GM21786 (cell line): ENCODE results near the gene KREMEN1.

Experiments used
- ATAC-seq: cut with Tn5 transposase; IDR thresholded peaks from one replicate; pipeline ENCODE4 v1.9.1; 2021; ENCODE audit not compliant: unreplicated experiment

The KREMEN1 gene

GRCh38 chr22:29204455-29205183 lies 131.8 kb downstream of the KREMEN1 start:
- no peak for ATAC-seq

- no peak for ATAC-seq
Observed at GRCh38 chr22:29205252-29205593, 132.4 kb downstream of the KREMEN1 start.

DNA sequence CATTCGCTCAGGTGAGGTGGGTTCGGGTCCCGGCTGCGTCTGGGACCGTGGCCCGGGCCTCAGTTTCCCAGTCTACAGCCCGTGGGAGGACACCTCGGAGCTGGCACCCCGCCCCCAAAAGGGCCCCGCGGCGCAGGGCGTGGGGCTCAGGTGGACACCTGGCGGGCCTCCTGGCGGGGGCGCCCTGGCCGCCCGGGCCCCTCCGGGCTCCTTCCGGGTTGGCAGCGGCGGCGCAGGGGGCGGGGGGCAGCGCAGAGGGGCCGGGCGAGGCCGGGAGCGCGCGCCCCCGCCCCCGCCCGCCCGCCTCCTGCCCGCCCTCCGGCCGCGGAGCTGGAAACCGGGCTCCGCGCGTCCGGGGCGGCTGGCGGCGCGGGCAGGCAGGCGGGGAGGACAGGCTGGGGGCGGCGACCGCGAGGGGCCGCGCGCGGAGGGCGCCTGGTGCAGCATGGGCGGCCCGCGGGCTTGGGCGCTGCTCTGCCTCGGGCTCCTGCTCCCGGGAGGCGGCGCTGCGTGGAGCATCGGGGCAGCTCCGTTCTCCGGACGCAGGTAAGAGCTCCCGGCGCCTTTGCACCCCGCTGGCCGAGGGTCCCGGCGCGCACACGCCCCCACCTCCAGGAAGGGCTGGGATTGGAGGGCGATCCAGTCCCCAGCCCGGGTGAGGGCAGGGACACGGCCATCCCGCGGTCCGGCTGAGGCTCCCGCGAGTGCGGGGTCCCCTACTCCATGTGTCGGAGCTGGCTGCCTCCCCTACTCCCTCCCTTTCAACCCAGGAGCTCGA lies 132.9 kb downstream of the KREMEN1 start, which contains the start of gene EMID1:
Gene EMID1 (plus strand): TSS at position 303 of the 778 bp plus-strand sequence. CDS start 143 bp downstream, at position 446.
- no peak for ATAC-seq

- ATAC-seq = no peak
Observed at GRCh38 chr22:29206372-29207242, 133.8 kb downstream of the KREMEN1 start.

GRCh38 chr22:29207243-29207550 lies 134.4 kb downstream of the KREMEN1 start:
- ATAC-seq = no peak

DNA sequence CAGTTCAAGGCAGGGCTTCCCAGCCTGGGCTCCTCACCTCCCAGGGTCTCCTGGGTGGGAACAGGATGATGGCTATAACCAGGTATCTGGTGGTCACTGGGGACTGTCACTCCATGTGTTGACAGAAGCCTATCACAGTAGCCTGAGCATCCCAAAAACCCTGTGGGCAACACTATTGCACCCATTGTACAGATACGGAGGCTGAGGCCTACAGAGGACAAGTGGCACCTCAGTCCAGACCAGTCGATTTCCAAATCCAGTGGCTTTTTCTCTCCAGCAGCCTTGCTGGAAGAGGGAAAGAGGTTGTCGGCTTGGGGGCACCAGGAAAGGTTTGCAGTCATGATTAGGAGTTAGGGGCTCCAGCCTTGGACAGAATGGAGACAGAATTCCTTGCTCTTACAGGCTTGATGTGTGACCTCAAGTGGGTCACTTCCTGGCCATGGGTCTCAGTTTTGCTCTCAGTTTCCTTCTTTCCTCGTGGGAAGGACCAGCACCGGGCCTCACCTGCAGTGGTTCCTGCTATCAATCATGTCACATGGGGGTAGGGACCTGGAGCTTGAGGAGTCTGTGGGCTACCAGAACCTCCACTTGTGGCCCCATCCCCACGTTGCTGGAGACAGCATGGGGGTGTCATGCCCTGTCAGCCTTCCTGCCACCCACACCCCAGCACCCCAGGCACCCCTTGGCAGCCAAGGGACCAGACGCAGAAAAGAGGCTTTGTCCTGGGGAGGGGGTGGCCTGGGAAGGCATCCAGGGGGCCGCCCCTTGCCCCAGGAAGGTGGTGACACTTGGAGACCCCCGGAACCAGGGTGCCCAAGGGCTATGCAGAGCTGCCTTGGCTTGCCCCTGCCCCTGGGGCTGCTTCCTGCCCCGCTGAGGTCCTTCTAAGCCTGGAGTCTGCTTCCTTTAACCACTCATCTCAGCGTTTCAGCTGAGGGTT lies 135.0 kb downstream of the KREMEN1 start:
- no peak for ATAC-seq

GRCh38 chr22:29208502-29208862 lies 135.6 kb downstream of the KREMEN1 start:
- ATAC-seq = no peak

- ATAC-seq = no peak
Observed at GRCh38 chr22:29208879-29209623, 136.2 kb downstream of the KREMEN1 start.

- no peak for ATAC-seq
Observed at GRCh38 chr22:29209624-29209929, 136.7 kb downstream of the KREMEN1 start.

- no peak for ATAC-seq
Observed at GRCh38 chr22:29211066-29211465, 138.2 kb downstream of the KREMEN1 start.

- ATAC-seq = no peak
Observed at GRCh38 chr22:29211466-29211865, 138.6 kb downstream of the KREMEN1 start.

- ATAC-seq = no peak
Observed at GRCh38 chr22:29212743-29213142, 139.9 kb downstream of the KREMEN1 start.

GRCh38 chr22:29213493-29213892 lies 140.7 kb downstream of the KREMEN1 start:
- no peak for ATAC-seq

DNA sequence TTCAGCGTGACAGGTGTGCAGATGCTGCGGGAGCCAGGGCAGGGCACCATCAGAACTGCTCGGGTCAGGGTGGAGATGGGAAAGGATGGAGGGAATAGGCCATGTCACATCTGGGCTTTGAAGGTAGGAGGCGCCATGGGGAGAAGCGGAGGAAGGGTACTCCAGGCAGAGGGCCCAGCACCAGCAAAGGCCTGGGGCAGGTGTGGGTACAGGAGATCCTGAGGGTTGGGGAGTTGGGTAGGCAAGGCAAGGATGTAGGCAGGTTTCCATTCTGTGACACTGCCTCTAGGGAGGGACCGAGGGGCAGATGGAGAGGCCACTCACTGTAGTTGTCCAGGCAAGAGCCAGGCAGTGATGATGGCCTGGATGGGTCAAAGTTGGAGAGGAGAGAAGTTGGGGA lies 141.4 kb downstream of the KREMEN1 start:
- ATAC-seq = no peak

- ATAC-seq = no peak
Observed at GRCh38 chr22:29215012-29215860, 142.4 kb downstream of the KREMEN1 start.

DNA sequence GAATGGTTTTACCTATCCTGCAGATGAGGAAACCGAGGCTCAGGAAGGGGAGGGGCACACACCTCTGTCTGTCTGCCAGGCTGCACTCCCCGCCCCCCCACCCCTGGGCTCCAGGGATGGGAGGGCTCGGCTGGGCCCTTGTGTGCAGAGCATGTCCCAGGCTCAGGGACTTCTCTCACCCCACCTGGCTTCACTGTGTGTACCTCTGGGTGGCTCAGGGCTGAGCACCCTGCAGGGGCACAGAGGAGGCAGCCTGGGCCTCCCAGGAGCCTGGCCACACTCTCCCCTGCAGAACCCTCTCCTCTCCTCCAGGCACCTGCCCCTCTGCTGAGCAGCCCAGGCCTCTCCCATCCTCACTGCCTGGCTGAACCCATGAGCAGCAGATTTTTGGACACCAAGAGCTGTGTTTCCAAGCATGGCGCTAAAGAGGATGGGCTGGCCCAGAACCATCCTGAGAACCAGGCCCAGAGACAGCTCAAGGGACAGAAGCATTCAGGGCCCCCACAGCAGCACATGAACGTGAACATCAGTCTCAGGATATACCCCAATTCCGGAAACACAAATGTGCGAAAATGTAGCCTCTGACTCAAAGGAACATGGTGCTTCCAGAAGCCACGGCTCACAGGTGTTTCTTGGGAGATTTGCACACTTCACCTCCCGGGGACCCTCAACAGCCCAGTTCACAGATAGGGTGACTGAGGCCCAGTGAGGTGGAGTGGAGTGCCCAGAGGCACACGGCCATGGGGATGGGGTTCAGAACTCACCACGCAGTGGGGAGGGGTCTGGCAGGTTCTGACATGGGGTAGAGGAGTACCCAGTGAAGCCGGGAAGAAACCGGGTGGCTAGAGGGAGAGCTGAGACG lies 143.4 kb downstream of the KREMEN1 start:
- ATAC-seq = no peak

DNA sequence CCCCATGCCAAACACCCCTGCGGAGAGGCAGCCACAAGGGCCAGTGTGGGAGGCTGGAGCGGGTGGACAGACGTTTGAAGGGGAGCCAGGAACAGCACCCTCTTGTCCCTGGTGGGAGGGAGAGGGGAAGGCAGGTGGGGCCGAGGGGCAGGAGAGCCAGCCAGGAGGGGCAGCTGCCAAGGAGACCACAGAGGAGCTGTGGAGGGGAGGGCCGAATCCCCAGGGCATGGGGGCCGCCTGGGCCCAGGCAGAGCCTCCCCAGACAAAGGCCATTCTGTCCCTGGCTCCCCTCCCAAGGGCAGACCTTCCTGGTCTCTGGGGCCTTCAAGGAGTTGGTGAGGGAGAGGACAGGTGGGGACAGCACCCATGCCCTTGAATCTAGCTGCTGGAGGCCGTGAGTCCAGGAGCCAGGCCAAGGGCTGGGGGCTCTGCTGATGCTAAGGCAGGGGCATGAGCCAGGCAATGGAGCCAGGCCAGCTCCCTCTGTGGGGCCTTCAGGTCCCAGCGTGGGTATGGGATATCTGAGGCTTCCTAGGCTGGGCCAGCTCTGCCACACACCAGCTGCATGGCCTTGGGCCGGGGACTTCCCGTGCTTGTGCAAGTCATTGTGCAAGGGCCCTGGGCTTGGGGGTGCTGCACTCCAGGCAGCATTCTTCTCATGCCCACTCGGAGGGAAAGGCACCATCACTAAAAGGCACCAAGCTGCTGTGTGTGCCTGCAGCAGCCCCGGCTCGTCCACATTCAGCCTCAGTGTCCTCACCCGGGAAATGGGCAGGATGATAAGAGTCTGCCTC lies 144.2 kb downstream of the KREMEN1 start:
- no peak for ATAC-seq
